DMS 273 (cell line): ENCODE measurements around the gene KCNMA1.

Experiments used
- DNase-seq: peaks from one replicate; lab custom pipeline; 2025; ENCODE audit not compliant: unreplicated experiment; lab: John Stamatoyannopoulos, UW

KCNMA1 gene

GRCh38 chr10:77041636-77042258, 595.9 kb downstream of the KCNMA1 start:
- DNase-seq = no peak

GRCh38 chr10:77038407-77038806, 599.2 kb downstream of the KCNMA1 start:
- no peak for DNase-seq

- DNase-seq = no peak
Measured at GRCh38 chr10:77037735-77038403, 599.7 kb downstream of the KCNMA1 start.

DNA sequence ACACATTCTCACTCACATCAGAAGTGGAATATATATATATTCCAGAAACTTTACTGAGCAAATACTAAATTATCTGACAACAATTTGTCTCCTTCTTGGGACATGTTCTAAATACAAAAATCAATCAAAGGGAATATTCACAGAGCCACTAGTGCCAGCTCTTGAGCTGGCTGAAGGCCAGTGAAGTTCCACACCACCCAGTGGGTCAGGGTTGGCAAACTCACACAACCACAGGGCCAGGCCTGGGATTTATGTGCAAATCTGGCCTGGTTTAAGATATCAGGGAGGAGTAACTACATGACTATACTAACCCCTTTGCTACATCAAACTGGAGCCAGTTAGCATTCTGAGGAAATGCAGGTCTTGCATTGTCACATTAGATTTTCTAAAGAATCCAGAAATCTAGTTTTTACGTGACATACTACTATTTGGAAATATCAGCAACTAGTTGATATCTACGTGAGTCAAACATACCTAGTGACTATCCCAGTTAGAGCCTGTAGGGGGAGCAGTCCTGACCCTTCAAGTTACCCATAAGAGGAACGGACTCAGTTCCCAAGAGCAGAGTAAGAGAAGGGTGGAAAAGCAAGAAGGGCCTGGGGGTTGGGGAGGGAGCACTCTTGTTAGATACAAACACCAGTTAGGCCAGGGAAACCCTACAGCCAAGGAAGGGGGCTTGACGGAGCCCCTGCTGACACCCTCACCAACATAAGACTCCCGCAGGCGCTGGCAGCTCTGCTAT, 600.4 kb downstream of the KCNMA1 start:
- peak; percentile 23 for DNase-seq

DNA sequence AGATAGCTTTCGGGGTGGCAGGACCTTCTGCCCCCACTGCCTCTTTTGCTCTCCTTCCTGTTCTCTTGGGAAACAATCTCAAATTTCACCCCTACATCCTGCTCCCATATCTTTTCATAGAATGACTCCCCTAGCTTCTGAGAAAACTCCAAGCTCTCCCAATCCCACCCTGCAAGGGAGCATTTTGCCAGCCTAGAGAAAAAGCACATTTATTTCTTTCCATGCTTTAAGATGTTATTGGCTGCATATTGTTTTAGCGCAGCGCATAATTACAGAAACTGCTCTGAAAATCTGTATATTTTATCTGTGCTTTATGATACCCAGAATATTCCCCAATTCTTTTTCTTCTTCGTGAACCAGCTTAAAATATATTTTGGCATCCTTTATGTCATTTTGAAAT, 601.3 kb downstream of the KCNMA1 start:
- DNase-seq = no peak

GRCh38 chr10:77034795-77035194, 602.8 kb downstream of the KCNMA1 start:
- no peak for DNase-seq

- no peak for DNase-seq
Measured at GRCh38 chr10:77034240-77034639, 603.4 kb downstream of the KCNMA1 start.

DNA sequence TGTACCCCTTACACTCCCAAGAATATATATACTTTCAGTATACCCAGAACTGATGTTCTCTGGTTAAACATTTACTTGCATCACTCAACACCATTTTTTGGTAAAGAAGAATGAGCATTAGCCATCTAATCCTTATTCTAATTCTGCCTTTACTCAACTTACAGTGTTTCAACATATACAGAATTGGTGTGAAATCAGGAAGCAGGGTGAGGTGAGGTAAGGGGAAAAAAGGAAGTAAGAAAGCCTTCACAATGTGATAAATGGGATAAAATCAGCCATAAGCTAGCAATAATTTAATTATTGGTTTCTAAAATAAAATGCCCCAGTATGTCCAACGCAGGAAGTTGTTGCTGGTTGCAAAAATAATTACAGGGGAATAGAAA, 605.4 kb downstream of the KCNMA1 start:
- no peak for DNase-seq

- DNase-seq = no peak
Measured at GRCh38 chr10:77031531-77032187, 605.9 kb downstream of the KCNMA1 start.

GRCh38 chr10:77030974-77031373, 606.6 kb downstream of the KCNMA1 start:
- no peak for DNase-seq

DNA sequence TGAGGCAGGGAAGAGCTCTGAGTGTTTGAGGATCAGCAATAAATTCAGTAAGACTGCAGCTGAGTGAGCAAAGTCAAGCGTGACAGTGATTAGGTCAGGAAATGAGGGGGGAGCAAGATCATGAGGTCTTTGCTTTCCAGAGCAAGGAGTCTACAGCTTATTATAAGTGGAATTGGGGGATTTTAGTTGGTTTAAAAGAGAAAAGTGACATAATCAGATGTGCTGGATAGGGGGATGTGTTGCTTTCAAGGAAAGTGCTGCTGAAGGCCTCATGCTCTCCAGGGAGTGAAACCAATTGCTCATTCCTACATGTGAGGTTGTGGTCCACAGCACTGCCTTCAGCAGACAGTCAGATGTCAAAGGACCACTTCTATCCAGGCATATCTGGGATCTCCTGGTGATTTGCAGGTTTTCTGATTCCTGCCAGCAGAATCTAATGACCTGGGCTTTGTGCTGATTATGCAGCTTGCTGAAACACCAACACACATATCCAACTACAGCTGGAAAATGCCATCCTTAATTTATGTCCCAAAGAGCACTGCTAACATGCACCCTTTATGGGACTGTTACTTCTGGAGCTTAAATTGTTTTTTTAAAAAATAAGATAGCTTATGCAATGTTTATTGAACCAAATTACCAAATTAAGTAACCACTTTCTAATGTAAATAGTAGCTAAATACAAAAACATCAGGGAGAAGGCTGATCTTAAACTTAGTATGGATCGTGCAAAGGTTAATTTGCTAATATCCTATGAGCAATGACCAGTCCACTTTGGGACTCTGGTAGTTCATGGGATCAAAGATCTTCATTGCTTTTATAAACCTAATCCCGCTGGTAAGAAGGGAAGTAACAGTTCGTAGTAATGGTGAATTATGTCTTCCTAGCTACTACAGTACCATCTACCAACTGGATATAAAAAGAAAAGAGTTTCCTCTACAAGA, 607.6 kb downstream of the KCNMA1 start:
- DNase-seq = no peak

- DNase-seq = no peak
Measured at GRCh38 chr10:77028042-77028441, 609.6 kb downstream of the KCNMA1 start.

DNA sequence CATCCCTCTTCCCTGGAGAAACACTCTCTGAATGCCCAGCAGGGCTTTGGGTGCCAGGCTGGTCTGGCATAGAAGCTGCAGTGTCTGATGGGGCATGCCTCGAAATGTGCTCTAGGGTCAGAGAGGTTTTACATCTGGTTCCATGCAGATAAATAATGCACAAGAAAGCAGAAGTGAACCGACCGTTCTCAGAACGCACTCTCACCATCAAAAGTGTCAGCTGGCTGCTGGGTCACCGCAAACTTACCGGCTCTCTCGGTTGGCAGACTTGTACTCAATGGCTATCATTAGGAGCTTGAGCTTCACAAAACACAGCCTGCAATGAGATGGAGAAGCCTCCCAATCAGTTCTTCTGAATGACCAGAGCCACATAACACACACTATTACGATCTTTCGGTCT, 610.0 kb downstream of the KCNMA1 start:
- DNase-seq = no peak

- DNase-seq = peak; percentile 19
Measured at GRCh38 chr10:77027141-77027540, 610.5 kb downstream of the KCNMA1 start.

DNA sequence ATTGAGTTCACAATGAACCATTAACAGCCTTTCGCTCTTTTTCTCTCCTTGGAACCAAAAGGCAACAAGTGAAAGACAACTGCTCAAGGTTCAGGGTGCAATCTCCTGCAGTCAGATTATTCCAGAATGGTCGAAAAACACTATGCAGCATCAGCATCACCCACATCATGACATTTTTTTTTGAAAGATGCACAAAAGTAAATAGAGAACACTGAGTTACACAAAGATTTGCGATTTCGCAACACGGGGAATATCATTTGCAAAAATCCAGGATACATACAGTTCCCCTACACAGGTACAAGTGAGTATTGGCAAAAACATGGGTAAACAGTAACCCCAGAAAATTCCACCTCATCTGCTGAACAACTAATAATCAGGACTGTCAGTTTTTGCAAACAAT, 611.5 kb downstream of the KCNMA1 start:
- no peak for DNase-seq

DNA sequence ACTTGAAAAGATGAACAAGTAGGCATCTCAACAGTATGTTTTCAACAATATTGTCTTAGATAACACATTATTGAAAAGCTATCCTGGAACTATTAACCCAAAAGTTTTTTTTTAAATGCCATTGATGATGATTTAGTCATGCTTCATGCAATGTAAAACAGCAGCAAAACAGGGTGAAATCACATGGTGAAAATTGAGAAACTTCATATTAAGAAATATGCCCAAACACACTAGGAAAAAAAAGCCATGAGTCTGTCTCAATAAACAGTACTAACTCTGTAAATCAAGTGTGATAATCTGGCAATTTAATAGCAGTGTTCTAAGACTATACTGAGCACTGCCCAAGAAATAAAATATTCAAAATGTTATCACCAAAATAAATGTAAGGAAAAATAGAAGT, 613.1 kb downstream of the KCNMA1 start:
- no peak for DNase-seq

DNA sequence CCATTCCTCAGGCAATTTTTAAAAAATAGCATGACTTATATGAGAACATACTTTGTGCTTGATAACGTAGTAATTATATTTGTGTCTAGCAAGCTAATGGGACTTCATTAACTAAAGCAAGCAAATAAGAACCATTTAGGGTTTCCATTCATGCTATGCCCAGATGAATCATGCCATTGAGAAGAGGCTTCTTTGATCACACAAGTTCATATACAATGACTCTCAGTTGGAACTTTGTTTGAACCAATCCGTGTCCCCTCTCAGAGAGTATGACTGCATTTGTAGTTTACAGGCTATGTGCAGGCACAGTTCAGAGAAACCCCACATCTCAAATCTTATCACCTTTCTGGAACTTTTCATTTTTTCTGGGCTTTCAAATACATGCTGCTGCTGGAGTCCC, 614.2 kb downstream of the KCNMA1 start:
- DNase-seq = no peak

GRCh38 chr10:77022671-77023070, 614.9 kb downstream of the KCNMA1 start:
- no peak for DNase-seq

- no peak for DNase-seq
Measured at GRCh38 chr10:77021966-77022490, 615.6 kb downstream of the KCNMA1 start.

DNA sequence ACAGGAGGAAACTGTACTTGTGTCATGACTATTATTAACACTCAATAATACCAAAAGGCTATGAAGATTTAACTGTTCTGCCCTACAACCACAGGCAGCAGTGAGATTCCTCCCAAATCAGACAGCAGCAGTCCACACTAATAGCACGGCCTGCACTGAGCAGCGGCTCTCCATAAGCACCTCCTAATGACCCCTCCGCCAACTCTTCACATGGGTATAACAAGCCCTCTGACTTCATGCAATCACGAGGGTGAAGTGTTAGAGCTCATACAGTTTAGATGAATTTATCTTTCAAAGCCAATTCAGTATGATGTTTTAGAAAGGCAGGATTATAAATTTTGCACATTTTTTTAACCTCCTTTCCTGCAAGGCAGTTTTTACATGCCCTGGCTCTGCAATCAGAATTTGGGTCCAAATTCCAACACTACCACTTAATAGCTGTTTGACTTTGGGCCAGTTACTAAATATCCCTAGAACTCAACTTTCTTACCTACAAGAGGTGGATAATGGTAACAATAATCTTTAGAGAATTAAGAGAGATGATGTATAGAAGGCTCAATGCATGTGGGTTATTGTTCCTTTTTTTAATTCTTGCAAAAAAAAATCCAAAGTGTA, 617.1 kb downstream of the KCNMA1 start:
- no peak for DNase-seq
